GM10266 (cell line): ENCODE data around the gene PDE11A.

Experiments used
- DNase-seq: peaks from one replicate; pipeline ENCODE4 v3.0.0; 2012; ENCODE audit errors: extremely low spot score
- CTCF ChIP-seq: IDR thresholded peaks from 2 replicates; pipeline ENCODE4 v1.5.1; 2012; ENCODE audit warnings: mild to moderate bottlenecking, low read depth; ENCODE audit not compliant: control insufficient read depth, insufficient read depth; ENCODE audit errors: missing control alignments

Gene PDE11A

GRCh38 chr2:177602611-177603164 is 469.9 kb downstream of the PDE11A start:
- no peak for DNase-seq
- TF ChIP-seq CTCF, result no peak

- TF ChIP-seq CTCF, result no peak
- DNase-seq, result no peak
These were observed 471.7 kb downstream of the PDE11A start for GRCh38 chr2:177600917-177601316.

GRCh38 chr2:177599956-177600355 is 472.6 kb downstream of the PDE11A start:
- DNase-seq, result no peak
- no peak for TF ChIP-seq CTCF

- TF ChIP-seq CTCF, result no peak
- no peak for DNase-seq
These were observed 473.4 kb downstream of the PDE11A start for GRCh38 chr2:177599139-177599688.

- TF ChIP-seq CTCF, result no peak
- DNase-seq, result no peak
These were observed 474.0 kb downstream of the PDE11A start for GRCh38 chr2:177598326-177599138.

GRCh38 chr2:177597759-177598158 is 474.8 kb downstream of the PDE11A start:
- DNase-seq, result no peak
- no peak for TF ChIP-seq CTCF

GRCh38 chr2:177596866-177597265 is 475.7 kb downstream of the PDE11A start:
- no peak for DNase-seq
- no peak for TF ChIP-seq CTCF
